ENCODE results near the gene MYO15A. TPM values are rescaled to one million over a fixed set of nuclear protein-coding genes. Genes with fewer than 3 reads are reported as not detected.

Gene MYO15A
- total RNA-seq, 1 experiment from 2014 or later: 0.36 TPM

- ChIA-PET CTCF (no interaction called here), POLR2A (no interaction called here)
- DNase-seq (ENCODE audit: low read depth, low spot score) (no peak), ATAC-seq (no peak)
- no peak overlapping the region for H3K4me3 ChIP-seq (ENCODE audit: low read depth in 2 of 2, low read length in 2 of 2)
- no TSS peak for BruUV-seq (replicated peaks)
- no peaks in the 10 kb centered on the region for H3K4me1 ChIP-seq (ENCODE audit: control insufficient read depth, insufficient read depth, low read length)
- H3K27me3 ChIP-seq (ENCODE audit: control insufficient read depth, insufficient read depth, low read length): no peaks in the 10 kb centered on the region
- intact Hi-C loops (cut with micrococcal nuclease; ENCODE audit: unreplicated experiment) (no loop called here), in situ Hi-C loops (cut with HindIII; ENCODE audit: low pct_unique_long_range_greater_than_20kb, low sequenced_read_pairs) (no loop called here)
- no peaks in the 10 kb centered on the region for H3K9me3 ChIP-seq (ENCODE audit: control insufficient read depth, insufficient read depth, low read depth, low read length)
- no peak overlapping the region for H3K27ac ChIP-seq (ENCODE audit: low read length)
- H3K36me3 ChIP-seq (ENCODE audit: control insufficient read depth, insufficient read depth, low read length): no peaks in the 10 kb centered on the region
- TF ChIP-seq CTCF (IDR thresholded peaks at IDR 0.05) (no peak), SIN3A (IDR thresholded peaks at IDR 0.05; ENCODE audit: borderline replicate concordance, insufficient read depth, low read depth, low read length) (no peak), TCF7L2 (IDR thresholded peaks at IDR 0.05; ENCODE audit: low read depth, low read length) (no peak), POLR2AphosphoS5 (IDR thresholded peaks at IDR 0.05; ENCODE audit: low read depth, low read length) (no peak)
- TF ChIP-seq, protein P1, sequence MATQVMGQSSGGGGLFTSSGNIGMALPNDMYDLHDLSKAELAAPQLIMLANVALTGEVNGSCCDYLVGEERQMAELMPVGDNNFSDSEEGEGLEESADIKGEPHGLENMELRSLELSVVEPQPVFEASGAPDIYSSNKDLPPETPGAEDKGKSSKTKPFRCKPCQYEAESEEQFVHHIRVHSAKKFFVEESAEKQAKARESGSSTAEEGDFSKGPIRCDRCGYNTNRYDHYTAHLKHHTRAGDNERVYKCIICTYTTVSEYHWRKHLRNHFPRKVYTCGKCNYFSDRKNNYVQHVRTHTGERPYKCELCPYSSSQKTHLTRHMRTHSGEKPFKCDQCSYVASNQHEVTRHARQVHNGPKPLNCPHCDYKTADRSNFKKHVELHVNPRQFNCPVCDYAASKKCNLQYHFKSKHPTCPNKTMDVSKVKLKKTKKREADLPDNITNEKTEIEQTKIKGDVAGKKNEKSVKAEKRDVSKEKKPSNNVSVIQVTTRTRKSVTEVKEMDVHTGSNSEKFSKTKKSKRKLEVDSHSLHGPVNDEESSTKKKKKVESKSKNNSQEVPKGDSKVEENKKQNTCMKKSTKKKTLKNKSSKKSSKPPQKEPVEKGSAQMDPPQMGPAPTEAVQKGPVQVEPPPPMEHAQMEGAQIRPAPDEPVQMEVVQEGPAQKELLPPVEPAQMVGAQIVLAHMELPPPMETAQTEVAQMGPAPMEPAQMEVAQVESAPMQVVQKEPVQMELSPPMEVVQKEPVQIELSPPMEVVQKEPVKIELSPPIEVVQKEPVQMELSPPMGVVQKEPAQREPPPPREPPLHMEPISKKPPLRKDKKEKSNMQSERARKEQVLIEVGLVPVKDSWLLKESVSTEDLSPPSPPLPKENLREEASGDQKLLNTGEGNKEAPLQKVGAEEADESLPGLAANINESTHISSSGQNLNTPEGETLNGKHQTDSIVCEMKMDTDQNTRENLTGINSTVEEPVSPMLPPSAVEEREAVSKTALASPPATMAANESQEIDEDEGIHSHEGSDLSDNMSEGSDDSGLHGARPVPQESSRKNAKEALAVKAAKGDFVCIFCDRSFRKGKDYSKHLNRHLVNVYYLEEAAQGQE (IDR thresholded peaks at IDR 0.05; ENCODE audit: insufficient read depth in 1 of 2, low read depth in 2 of 2, low read length in 1 of 2): no peak
These were observed 12.8 kb downstream of the MYO15A start for GRCh38 chr17:18121144-18121910.

DNA sequence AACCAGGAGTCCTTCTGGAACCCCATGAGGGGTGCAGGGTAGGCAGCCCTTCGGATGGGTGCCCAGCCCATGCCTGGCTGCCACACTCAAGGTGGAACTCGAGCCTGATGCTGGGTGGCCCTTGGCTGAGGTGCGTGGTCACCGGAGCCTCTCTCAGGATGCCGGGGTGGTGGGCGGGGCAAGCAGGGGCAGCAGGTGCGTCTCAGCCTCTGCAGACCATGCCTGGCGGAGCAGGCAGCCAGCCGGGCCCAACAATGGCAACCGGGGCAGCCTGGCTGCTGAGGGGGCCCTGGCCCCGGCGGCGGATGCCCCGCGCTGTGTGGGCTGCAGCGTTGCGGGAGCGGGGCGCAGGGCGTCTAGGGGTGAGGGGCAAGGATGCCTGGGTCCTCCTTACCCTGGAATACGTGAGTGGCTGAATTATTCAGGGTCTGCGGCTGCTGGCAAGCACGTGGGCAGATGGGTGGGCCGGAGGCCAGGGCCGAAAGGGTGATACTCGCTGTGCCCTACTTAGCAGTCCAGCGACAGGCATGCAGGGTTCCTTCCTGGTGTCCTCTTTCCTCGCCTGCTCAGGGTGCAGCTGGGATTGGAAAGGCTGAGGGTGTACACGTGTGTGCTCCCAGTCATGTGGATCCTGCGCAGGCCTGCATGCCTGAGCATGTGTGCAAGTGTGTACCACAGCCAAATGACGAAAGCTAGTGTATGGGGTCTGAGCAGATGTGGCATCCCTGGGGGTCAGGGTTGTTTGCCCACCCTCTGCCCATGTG, 14.6 kb downstream of the MYO15A start:
- ATAC-seq: no peak
- no peak overlapping the region for H3K27ac ChIP-seq (ENCODE audit: low read length)
- no peaks in the 10 kb centered on the region for H3K9me3 ChIP-seq (ENCODE audit: control insufficient read depth, insufficient read depth, low read depth, low read length)
- DNase-seq (ENCODE audit: low read depth, low spot score): no peak
- BruUV-seq (replicated peaks): no TSS peak
- no peaks in the 10 kb centered on the region for H3K4me1 ChIP-seq (ENCODE audit: control insufficient read depth, insufficient read depth, low read length)
- ChIA-PET CTCF (no interaction called here), POLR2A (no interaction called here)
- in situ Hi-C loops (cut with HindIII; ENCODE audit: low pct_unique_long_range_greater_than_20kb, low sequenced_read_pairs) (no loop called here), intact Hi-C loops (cut with micrococcal nuclease; ENCODE audit: unreplicated experiment) (no loop called here)
- no peak overlapping the region for H3K4me3 ChIP-seq (ENCODE audit: low read depth in 2 of 2, low read length in 2 of 2)
- H3K27me3 ChIP-seq (ENCODE audit: control insufficient read depth, insufficient read depth, low read length): no peaks in the 10 kb centered on the region
- H3K36me3 ChIP-seq (ENCODE audit: control insufficient read depth, insufficient read depth, low read length): no peaks in the 10 kb centered on the region
- TF ChIP-seq SIN3A (IDR thresholded peaks at IDR 0.05; ENCODE audit: borderline replicate concordance, insufficient read depth, low read depth, low read length): no peak
- no peak for TF ChIP-seq TCF7L2 (IDR thresholded peaks at IDR 0.05; ENCODE audit: low read depth, low read length)
- no peak for TF ChIP-seq POLR2AphosphoS5 (IDR thresholded peaks at IDR 0.05; ENCODE audit: low read depth, low read length)
- TF ChIP-seq, protein P1 (IDR thresholded peaks at IDR 0.05; ENCODE audit: insufficient read depth in 1 of 2, low read depth in 2 of 2, low read length in 1 of 2): no peak
- no peak for TF ChIP-seq CTCF (IDR thresholded peaks at IDR 0.05)

Data from Panc1 (cell line).